Measurements from ENCODE around the gene GRAMD2A.

The GRAMD2A gene

DNA sequence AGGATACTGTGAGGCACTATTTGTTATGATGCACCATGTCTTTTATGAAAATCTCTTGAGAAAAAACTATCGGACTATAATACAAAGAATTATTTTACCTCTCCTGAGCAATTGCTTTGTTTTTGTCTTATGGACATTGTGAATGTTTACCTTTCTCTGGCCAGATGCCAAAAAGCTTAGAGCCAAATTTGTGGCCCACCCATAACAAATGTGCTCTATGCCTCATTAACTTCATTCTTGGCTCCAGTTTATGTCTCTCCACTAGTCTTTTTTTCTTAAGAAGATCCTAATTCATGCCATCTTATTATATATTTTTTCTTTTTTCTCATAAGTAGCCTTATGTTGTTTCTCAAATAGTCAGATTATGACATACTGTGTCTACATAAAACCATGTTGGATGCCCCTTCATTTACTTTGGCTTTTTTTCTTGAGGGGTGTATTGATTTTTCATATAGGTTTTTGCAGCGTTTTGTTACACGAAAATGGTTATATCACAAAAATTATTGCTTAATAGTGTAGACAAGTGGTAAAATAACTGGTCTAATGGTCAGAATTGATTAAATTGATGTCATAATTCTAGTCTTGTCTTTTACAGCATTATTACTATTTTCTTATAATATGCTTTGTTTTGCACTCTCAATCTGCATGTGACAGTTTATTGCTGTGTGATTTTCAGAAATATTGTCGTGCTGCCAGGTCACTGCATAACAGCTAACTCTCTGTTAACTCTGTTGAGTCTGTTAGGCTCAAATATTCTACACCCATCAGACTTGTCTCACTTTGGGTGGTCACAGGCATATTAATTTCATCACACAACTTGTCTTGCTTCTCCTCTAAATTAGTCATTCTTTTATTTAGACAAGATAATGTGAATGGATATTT lies 61.2 kb downstream of the GRAMD2A start:
- no peak for DNase-seq (ENCODE audit: low read depth in 3 of 3)

DNA sequence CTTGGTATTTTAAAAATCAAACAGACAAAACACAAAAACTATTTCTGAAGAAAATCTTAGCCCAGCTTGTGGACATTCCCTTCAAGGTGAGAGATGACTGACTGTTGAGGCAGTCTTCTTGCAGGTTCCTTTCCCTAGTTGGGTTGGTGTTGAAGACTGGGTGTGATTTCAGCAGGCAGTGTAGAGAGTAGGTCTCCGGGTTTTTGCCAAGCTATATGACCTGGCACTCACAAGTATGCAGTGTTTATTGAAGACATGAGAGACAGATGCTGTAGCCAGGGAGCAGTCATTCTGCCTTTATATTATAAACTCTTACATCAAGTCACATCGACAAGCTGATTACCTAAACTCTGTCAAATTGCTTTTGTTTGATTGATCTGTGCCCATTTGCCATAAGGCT lies 61.9 kb downstream of the GRAMD2A start:
- DNase-seq (ENCODE audit: low read depth in 3 of 3): no peak

DNA sequence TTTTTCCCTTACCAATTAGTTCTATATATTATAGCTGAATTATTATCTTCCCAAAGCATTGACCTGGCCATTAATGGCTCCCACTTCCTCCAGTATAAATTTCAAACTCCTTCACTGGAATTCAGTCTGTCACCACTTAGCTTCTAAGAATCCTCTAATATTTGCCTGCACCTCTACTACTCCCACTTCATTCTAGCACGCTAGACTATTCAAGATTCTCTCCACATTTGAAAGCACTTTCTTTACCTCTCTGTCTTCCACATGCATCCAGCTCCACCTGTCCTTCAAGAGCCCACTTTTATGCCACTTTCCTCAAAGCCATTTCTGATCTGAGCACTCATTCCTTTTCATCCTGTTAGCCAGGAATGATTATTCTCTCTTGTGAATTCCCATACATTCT lies 64.4 kb downstream of the GRAMD2A start:
- DNase-seq (ENCODE audit: low read depth in 3 of 3): no peak

DNA sequence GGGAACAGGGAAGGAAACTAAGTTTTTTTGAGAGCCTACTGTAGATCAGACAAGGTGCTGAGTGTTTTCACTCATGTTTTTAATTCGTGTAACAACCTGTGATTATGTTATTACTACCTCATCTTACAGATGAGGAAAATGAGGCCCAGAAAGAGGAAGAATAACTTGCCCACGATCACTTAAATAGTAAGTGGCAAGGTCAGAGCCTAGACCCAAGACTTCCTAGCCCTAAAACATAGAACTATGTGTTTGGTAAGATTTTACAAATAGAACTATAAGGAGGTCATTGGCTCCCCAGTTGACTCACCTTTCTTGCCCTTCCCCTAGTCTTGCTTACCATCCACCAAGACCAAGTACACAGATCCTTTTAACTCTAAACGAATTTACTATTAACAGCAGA lies 65.7 kb downstream of the GRAMD2A start:
- DNase-seq (ENCODE audit: low read depth in 3 of 3): no peak

DNA sequence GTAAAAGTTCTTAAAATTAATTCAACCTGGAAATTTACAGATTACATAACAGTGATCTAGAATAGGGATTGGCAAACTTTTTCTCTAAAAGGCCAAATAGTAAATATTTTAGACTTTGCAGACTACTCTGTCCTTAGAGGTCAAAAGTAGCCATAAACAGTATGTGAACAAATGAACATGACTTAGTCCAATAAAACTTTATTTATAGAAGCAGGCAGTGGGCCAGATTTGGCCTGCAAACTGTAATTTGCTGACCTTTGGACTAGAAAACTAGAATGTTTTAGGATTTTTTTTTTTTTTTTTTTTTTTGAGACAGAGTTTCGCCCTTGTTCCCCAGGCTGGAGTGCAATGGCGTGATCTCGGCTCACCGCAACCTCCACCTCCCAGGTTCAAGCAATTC lies 67.3 kb downstream of the GRAMD2A start:
- DNase-seq (ENCODE audit: low read depth in 3 of 3): no peak

DNA sequence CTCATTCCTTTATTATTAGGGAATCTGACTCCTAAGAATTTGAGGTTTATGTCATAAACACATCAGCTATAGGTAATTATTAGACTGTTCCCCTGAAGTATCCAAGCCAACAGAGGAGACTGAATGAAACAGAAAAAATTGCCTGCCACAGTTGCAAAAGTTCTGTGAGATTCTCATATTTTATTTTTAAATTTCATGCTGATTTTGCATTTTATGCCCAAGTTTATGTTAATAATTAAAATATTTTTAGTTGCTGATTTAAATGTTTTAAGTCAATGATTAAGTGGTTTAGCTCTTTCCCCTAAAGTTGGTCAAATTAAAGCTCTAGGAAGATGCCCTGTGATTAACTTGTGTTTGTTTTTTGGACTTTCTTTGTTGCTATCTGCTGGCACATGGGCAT lies 69.2 kb downstream of the GRAMD2A start:
- no peak for DNase-seq (ENCODE audit: low read depth in 3 of 3)

DNA sequence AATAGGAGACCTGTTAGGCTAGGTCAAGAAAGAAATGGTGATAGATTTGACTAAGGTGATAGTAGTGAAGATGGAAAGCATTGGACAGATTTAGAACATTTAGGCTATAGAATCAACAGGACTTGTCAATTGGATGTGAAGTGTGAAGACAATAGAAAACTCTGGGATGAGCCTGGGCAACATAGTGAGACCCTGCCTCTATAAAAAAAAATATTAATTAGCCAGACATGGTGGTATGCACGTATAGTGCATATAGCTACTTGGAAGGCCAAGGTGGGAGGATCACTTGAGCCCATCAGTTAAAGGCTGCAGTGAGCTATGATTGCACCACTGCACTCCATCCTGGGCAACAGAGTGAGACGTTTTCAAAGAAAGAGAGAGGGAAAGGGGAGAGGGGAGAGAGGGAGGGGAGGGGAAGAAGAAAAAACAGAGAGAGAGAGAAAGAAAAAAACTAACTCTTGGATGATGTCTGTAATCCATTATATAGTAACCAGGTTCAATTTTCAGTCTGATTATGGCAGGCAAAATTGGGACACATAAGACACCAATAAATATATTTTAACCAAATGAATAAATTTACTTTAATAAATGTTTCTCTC lies 69.8 kb downstream of the GRAMD2A start:
- DNase-seq (ENCODE audit: low read depth in 3 of 3): no peak

DNA sequence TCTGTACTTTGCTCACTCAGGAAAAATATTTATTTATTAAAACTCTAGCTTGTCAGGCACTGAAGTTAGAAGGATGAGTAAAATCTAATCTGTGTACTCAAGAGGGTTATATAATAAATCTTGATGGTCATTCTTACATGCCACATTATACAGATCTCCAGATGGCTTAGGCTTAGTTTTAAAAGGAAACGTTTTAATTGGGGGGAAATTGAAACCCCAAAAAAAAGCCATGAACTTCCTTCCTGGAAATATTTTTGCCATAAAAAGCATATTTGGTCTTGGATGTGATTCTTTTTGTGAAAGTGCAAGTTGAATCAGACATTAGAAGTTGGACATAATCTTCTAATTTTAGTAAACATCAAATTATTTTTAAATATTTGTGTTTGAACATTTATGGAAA lies 73.4 kb downstream of the GRAMD2A start:
- DNase-seq (ENCODE audit: low read depth in 3 of 3): no peak

DNA sequence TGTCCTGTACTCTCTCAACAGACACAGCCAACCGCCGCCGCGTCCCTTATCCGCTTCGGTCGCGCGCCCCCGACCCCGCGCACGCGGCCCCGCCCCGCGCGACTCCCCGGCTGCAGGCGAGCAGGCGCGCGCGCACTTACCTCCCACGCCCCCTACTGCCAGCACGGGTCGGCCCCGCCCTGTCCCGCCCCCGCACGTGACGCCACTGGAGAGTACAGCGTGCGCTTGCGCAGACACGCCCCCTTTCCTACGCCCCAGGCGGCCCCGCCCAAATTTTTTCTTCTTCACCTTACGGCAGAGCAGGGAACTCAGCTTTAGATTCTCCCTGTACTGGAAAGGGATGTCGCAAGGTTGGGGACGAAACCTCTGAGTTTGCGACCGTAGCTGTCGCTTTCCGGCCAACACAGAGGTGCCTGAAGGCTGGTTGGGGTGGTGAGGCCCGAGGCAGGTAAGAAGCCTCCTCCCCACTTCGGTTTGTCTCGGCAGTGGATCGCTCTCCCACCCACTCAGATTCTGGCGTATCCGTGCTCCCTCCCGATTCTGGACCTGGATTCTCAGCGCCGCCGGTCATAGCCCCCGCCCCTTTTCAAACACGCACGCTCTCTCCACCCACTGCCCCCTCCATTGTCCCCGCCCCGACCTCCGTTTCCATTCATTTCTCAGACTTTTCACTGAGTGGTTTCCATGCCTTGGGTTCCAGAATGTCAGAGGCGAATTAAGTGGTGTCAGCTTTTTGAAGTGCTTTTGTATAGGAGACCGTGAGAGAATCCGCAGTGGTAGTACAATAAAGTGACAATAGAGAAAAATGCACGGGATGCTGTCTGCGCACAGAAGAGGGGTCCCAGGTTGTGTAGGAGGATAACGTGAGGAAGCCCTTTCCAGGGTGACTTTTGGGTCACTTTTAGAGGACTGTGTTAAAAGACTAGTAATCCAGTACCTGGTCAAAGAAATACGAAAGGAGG lies 79.3 kb downstream of the GRAMD2A start, which contains the start of the genes MYO9A and SENP8:
TSS of gene MYO9A (minus strand) at position 134 of the 962 bp plus-strand sequence. CDS start 71,587 bp downstream, outside the sequence.
TSS of gene SENP8 (plus strand) at position 387 of the 962 bp plus-strand sequence. CDS start 21,221 bp downstream, outside the sequence.
- DNase-seq (ENCODE audit: low read depth in 3 of 3): peak; percentile 99 to 100 (median 100)

DNA sequence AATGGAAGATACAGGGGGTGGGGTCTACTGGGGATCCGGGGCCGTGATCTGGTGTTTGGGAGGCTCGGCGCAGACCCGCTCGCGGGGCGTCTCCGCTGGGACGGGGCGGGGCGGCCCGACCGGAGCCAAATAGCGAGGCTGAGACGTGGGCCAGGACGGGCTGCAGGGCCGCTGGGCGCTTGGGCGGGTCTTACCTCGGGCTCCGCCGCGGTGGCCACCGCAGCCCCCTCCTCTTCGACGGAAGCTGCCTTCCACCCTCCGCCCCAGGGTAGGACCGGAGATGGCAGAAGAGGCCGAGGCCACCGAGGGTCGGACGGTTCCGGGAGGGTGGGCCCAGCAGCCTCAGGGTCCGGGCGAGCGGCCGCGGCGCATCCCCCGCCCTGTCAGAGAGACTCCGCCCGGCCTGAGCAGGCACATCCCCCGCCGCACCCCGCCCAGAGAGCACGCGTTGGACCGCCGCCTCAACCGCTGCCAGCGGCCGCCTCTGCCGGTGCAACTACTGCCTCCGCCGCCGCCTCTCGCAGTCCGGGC lies 80.0 kb downstream of the GRAMD2A start:
- peak; percentile 48 to 68 (median 60) for DNase-seq (ENCODE audit: low read depth in 3 of 3)

DNA sequence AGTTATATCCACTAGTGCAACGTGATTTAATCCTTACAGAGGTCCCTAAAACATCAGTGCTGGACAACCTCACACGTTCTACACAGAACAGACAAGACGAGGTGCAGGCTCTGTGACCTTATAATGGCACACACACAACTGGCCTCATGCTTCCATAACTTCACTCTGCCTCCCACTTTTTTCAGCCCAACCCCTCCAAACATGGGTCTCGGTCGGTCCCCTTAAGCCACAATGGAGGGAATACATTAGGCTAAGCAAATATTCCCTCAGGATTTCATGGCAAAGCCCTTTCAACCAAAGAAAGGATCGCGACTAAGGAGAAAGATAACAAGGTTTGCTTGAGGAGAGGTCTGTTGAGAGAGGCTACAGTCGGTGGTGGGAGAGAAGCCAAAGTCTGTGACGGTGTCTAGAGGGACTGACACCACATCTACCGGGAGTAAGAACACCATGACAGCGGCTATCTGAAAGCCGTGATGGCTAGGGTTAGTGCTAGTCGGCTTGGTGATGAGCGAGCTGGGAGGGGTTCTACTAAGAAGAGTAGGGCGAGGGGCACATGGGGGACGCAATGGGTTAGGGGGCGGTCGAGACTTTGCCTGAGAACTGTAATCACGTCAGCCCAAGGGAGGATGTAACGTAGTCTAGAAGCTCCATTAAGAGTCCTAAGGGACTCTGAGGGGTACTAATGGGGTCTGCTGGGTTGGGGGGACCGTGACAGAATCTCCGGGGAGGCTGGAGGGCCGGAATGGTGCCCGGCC lies 80.7 kb downstream of the GRAMD2A start:
- peak in 1 of 3 donors; percentile 7 for DNase-seq (ENCODE audit: low read depth in 3 of 3)

DNA sequence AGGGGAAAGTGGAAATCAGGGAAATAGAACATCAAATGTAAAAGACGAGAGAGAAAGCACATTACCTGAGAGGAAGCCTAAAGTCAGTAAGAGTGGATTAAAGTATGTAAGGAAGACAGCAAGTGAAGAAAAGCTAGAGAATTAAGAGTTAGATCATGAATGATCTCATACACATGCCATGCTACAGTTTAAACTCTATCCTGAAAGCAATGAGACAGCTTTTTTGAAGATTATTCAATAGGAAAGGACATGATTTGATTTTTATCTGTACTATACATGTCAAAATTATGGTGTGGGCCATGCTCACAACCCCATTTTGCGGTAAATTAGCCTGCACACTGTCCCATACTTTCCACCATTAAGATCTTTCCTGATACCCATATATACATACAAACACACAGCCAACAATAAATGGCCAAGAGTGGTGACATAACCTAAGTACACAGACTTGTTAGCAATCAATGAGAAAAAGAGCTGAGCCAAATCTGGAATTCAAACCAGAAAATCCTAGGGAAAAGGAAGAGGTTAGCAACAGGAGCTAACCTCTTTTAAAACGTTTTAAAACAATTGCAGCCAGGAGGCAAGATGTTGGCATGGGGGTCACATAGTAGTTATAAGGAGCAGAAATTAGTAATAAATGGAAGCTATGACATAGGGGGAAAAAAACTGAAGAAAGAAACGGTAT lies 84.1 kb downstream of the GRAMD2A start:
- no peak for DNase-seq (ENCODE audit: low read depth in 3 of 3)

DNA sequence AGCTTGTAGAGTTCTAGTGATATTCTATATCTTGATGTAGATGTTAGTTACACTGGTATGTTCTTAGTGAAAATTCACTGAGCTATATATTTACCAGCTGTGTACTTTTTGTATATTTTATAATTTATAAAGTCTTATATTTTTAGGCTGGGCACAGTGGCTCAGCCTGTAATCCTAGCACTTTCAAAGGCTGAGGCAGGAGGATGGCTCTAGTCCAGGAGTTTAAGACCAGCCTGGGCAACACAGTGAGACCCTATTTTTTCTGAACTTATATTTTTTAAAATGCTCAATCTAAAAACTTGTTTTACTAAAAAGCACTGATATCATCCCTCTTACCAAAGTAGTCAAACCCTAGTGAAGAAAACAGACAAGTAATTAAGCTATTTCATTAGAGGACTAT lies 84.8 kb downstream of the GRAMD2A start:
- no peak for DNase-seq (ENCODE audit: low read depth in 3 of 3)

DNA sequence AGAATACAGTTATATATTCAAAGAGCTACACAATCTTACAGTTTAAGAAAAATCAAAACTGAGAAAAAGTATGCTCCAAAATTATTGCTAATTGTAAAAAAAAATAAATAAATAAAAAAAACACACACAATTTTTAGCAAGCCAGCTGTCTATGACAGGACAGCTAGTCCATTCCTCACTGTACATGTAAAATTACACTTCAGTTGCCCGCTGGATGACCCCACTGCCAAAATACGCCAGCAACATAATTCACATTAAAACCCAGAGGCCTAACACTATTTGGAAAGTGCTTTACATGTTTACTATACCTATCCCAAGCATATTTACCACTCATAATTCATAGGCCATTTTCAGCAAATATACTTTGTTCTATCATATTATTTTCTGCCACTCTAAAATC lies 85.5 kb downstream of the GRAMD2A start:
- no peak for DNase-seq (ENCODE audit: low read depth in 3 of 3)

DNA sequence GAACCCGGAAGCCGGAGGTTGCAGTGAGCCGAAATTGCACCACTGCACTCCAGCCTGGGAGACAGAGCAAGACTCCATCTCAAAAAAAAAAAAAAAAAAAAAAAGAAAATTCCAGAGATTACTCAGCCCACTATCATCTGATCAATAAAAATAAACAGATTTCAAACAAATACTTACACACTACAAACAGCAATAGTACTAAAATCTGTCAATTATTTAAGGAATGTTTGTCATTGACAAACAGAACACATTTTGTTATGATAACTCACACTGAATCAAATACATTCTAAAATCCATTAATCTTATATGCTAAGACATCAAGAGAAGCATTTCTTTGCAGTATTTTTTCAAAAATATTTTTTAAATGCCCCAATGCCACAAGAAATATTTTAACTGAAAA lies 87.2 kb downstream of the GRAMD2A start:
- DNase-seq (ENCODE audit: low read depth in 3 of 3): no peak
